GM18519 (cell line): ENCODE data around the gene TGFB1I1.
"Not testable (repeated sequence)": the region's sequence is repeated elsewhere in the genome, so short reads cannot be mapped to it uniquely, and the experiment has no call there.

ENCODE experiments used
- ATAC-seq: cut with Tn5 transposase; IDR thresholded peaks from one replicate; pipeline ENCODE4 v1.9.1; 2021; ENCODE audit warnings: mild to moderate bottlenecking, moderate library complexity; ENCODE audit not compliant: unreplicated experiment, low FRiP score

TGFB1I1 gene

DNA sequence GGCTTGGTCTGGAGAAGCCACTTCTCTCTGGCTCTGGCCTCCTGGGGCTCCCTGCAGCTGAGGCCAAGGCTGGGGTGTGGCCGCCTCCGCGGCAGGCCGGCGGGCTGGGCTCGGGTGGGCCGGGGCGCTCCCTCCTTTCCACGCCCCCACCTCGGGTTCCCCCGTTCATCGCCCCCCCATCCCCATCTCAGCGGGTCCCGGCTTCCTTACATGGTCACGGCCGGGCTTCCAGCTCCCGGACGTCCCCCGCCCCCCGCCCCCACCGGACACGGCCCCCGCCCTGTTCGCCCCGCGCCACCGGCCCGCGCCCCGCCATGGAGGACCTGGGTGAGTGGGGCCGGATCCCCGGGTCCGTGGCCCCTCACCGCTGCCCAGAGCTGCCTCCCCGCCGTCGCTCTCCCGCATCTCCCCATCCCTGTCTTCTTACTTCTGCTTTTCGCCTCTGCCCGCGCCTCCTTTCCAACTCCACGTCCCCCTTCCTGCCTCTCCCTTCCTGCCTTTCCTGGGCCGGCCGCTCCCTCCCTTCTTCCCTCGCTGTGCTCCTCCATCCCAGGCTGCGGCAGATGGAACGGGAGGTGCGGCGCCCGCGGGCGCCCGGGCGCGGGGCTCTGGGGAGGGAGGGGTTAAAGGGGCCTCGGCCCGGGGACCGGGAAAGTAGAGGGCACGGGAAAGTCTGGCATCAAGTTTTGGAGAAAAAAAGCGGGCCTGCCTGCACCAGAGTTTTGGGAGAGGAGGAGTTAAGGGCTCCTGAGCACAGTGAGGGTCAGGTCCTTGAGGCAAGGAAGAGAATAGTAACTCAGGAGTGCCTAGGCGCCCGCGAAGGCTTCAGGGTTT is at the start of gene TGFB1I1:
Gene TGFB1I1 (plus strand): TSS at position 278 of the 834 bp plus-strand sequence. CDS start 37 bp downstream, at position 315.
- ATAC-seq, result no peak

DNA sequence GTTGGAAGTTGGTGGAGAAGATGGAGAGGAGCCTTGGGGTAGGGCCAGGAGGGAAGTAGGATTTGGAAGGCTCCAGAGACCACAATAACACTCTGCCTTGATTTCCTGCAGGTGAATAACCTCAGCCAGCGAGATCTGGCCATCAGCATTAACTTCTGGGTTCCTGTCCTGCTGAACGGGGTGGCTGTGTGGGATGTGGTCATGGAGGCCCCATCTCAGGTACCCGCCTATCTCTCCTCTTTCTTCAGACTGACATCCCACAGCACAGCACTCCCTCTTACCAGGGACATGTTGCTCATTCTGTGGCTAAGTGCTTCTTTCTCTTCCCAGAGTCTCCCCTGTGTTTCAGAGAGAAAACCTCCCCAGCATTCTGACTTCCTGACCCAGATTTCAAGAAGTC is 48.7 kb upstream of the TGFB1I1 start:
- ATAC-seq, result no peak

DNA sequence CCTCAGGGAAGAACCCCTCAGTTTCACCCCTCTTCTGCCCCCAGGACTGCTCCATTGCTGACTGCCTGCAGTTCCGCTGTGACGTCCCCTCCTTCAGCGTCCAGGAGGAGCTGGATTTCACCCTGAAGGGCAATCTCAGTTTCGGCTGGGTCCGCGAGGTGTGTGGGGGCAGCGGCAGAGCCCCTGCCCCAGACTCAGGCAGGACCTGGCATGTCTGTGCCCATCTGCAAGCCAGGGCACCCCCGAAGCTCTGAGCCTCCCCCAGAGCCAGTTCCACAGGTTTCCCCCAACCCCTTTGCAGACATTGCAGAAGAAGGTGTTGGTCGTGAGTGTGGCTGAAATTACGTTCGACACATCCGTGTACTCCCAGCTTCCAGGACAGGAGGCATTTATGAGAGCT is 48.2 kb upstream of the TGFB1I1 start:
- ATAC-seq, result no peak

DNA sequence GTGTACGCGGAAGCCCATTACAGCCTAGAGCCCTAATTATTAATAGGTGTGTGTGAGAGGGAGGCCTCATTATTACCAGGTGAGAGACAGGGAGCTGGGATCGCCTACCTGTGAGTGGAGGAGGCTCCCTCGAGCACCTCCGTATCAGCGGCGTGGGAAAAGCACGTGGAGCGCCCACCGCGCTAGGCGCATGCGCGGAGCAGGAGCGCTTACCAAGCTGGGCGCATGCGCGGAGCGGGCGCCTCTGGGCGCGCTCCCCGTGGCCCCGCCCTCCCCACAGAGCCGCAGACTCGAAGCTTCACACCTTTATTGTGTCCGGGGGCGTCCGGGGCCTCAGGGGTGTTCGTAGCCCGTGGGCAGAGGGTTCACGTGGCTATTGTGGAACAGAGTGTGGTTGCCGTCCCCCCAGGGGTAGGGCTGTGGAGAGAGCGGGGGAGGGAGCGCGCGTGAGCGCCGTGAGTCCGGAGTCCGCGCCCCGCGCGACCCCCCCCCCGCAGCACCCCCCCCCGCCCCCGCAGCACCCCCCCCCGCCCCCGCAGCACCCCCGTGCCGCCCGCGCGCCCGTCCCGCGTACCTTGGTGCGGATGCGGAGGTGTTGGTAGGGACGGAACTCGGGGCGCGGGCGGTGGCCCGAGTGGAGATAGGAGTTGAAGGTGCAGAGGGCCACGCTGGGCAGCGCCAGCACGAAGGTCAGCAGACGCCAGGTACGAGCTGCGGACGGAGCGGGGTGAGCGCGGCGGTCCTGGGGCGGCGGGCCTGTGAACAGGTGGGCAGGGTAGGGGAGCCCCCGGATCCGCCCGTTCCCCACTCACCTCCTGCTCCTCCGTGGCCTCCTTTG is 44.3 kb upstream of the TGFB1I1 start:
- ATAC-seq, result no peak

DNA sequence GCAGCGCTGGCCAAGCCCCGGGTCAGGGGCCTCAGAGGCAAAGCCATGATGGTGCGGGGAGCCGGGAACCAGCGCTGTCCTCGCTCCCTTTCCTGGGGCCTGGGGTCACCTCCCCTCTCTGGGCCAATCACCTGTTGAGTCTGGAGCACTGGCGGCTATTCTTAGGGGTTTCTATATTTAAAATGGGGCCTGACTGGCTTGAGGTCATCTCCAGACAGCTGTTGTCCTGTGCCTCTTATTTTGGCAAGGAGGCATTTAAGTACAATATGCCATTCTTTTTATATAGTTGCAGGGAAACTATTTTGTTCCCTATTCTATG is 43.7 kb upstream of the TGFB1I1 start, which contains the start of gene COX6A2:
Gene COX6A2 (minus strand): TSS at position 82 of the 319 bp plus-strand sequence. CDS start 35 bp downstream, at position 47.
- no peak for ATAC-seq

DNA sequence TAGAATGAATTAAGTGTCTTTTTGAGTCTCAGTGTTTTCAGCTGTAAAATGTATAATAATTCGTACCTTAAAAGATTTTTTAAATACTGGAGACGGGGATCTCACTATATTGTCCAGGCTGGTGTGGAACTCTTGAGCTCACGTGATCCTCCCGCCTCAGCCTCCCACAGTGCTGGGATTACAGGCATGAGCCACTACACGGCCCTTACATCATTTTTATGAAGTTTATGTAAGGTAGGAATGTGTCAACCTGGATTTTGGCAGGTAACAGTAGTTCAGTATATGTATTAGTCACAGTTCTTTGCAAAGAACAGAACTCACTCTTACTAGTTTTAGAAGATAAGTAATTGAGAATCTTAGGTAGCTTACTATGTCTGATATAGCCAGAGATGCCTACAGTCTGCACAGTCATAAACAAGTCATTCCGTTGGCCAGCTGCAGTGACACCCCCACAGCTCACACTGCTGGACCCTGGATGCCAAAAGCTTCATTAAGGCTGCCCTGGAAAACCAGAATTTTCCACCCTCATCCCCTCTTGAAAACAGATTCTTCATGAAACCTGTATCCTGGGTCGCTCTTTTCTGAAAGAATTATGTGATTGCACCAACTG is 43.2 kb upstream of the TGFB1I1 start:
- ATAC-seq, result no peak

DNA sequence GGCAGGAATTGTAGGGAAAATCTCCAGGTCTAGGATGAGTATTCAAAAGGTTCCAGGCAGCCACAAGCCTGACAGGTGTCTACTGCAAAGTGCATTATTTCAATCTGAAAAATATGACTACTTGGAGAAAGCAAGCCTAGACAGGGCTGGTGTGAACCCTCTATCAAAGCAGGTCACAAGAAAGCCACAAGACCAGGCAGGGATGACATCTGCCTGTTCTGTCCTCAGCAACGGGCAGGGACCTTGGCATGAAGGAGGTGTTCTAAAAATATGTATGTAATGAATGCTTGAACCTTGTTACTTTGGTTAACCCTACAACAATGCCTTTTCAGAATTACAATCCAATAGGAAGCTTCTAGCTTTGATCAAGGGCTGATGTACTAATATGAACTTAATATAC is 42.6 kb upstream of the TGFB1I1 start:
- no peak for ATAC-seq

DNA sequence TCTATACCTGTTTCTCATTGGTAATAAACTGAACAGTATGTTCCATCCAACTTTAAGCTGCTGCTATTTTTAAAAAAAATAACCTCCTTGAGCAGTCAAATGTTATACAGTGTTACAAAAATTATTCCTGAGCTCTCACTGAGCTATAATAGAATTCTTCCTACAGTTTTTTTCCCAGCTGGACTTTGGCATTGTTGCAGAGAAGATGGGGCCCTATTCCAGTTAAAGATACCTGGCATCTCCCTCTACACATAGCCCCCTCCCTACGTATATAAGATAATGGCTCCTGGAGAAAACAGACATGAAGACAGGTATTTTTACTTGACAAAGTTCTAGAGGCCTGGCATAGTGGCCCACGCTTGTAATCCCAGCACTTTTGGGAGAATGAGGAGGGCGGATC is 42.2 kb upstream of the TGFB1I1 start:
- no peak for ATAC-seq

DNA sequence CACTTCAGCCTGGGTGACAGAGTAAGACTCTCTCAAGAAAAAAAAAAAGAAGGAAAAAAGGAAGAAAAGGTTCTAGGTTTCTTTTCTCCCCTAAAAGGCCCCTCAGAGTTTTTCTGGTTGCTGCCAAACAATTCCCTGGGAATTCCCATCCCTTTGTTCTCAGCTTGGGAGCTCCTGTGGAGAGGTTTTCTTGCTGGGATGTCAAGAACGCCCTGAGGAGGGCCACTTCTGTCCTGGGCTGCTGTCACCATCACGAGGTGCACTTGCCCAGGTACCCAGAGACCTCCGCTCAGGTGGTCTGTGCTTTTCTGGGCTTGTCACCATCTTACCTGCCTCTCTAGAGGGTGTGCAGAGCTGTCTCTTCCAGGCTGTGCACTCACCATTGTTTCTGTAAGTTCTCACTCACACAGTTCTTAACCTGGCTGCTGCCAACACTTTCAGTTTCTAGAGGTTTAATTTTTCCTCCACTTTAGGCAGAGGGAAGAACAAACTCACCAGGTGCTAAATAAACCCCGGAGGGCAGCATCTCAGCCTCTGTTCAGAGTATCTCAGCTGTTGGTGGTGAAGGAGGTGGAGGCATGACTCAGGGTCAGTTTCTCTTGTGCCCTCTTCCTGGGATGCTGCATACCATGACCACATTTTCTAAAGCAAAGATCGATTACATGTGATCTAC is 41.4 kb upstream of the TGFB1I1 start:
- no peak for ATAC-seq

DNA sequence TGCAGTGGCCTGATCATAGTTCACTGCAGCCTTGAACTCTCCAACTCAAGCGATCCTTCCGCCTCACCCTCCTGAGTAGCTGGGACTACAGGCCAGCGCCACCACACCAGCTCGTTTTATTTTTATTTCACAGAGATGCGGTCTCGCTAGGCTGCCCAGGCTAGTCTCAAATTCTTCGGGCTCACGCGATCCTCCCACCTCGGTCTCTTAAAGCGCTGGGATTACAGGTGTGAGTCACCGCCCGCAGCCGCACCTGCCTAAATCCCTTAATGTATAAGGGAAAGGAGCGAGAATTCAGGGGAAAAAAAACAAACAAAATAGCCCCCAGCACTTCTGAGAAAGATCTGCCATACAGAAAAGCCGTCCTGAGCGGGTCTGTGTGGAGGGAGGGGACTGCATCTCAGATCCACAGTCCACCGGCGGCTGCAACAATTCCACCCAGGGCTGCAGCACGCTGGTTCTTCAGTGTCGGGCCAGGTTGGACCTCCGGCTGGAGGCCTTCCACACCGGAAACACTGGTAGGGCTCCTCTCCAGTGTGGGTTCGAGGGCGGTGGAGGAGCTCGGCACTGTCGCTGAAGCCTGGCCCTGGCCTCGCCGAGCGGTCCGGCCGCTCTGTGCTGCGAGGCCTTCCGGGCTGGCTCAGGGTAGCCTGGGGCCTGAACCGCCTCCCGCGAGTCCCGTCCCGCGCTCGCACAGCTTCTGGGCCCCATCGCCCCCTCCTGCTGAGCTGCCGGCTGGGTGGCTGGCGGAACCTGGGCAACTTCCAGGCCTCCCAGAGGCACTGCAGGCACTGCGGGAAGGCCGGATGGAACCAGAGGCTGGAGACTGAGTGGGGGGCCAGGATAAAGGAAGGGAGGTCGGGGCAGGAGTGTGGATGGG is 36.4 kb upstream of the TGFB1I1 start:
- no peak for ATAC-seq

DNA sequence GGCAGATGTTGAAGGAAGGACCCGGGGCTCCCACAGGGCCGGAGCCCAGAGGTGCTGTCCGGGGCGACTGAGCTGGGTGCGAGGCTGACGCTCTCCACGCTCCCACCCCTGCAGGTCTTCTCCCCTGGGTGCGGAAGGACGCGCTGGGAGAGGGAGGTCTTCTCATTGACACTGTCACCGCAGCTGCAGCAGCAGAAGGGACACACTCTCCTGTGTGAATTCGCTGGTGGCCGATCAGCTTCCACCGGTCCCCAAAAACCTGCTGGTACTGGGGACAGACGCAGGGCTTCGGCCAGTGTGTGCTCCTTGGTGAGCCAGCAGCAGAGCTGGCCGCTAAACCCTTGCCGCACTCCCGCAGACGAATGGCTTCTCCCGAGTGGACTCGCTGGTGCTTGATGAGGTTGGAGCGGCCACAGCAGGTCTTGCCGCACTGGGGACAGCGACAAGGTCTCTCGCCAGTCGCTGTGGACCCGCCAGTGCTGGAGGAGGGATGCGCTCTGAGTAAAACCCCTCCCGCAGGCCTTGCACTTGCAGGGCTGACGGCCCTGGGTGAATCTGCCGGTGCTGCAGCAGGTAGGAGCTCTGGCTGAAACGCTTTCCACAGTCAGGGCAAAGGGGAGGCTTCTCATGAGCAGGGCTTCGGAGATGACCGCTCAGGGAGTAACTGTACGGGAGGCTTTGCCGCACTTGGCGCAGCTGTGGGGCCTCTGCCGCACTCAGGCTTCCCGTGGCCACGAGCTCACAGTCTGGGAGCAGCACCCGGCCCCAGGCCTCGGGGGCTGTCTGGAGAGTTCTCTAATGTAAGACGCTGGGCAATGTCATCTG is 35.5 kb upstream of the TGFB1I1 start:
- ATAC-seq, result no peak

DNA sequence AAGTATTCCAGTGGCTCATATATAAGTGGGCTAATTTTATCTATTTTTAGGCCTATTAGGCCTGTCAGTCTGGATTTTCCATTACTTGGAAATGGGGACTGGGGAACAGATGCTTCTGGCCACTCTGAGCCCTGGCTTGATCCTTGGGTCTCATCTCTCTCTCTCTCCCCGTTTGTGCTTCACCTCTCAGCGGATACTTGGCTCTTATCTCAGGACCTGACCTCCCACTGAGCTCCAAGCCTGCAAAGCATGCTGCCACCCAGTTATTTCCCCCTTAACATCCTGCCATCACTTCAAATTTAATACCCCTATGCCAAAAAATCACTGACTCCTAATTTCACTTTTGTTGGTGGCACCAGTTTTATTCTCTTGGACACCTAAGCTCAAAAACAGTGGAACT is 33.5 kb upstream of the TGFB1I1 start:
- no peak for ATAC-seq

DNA sequence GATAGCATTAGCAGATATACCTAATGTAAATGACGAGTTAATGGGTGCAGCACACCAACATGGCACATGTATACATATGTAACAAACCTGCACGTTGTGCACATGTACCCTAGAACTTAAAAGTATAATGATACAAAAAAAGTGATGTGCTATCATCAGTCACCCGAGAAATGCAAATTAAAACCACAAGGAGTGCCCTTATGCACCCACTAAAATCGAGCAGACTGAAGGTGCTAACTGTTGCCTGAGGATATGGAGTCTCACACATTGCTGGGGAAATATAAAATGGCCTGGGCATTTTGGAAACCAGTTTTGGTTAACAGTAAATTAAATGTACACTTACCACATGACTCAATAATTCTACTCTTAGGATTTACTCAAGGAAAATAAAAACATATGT is 32.9 kb upstream of the TGFB1I1 start:
- ATAC-seq, result not testable (repeated sequence)

DNA sequence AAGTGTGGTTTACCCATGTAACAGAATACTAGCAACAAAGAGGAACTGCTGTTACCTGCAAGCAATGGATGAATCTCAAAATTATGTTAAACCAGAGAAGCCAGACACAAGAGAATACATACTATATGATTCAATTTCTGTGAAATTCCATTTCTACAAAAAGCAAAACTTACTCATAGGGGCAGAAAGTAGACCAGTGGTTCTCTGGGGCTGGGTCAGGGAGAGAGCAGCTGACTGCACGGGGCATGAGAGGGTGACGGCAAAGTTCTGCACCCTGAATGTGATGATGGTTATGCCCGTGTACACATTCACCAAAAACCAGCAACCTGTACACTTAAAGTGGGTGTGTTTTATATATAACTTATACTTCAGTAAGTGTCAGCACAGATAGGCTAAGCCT is 32.4 kb upstream of the TGFB1I1 start:
- no peak for ATAC-seq

DNA sequence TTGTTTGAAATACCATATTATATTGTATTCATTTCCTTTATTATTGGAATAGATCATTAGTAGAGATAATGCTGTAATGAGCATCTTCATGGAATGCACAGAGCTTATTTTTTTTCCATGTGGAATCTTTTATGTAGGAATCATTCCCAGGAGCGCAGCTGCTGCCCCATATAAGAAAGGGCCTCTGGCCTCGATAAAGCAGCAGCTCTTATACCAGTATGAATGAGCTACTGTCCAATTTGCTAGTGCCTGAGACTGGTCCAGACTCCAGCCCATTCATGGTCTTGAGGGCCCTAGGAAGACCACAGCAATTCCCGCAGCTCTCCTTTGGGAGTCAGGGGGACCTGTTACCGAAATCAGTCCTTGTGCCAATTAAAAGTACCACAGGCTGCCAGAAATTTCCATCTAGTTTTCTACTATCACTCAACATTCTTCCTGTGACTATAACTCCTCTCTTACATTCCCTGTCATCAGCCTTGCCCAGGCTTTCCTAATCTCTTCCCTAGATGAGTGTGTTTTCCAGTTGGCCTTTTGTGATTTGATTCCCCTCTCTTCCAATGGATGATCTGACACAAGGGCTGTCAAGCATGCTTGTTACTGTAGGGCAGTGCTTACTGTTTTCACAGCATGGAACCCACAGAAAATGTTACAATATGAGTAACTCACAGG is 31.3 kb upstream of the TGFB1I1 start:
- ATAC-seq, result no peak

DNA sequence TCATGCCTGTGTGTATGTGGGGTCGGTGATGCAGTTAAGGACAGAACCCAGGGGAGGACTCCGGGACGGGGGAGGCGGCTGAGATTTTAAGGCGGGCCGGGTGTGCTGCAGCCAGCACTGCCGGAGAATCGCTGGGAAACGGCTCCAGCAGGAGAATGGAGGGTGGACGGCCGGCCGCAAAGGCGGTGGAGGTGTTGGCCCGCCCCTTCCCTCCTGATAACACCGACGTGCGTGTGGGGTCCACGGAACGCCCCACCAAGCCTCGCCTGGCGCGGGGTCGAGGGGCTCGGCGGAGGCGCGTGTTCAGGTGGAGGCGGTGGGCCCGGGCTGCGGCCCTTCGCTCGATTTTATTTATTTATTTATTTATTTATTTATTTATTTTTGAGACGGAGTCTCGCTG is 30.0 kb upstream of the TGFB1I1 start:
- ATAC-seq, result no peak

DNA sequence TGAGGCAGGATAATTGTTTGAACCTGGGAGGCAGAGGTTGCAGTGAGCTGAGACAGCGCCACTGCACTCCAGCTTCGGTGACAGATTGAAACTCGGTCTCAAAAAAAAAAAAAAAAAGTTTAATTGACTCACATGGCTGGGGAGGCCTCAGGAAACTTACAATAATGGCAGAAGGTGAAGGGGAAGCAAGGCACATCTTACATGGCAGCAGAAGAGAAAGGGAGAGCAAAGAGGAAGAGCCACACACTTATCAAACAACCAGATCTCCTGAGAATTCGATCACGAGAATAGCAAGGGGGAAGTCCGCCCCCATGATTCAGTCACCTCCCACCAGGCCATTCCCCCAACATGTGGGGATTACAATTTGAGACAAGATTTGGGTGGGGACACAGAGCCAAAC is 26.0 kb upstream of the TGFB1I1 start:
- ATAC-seq, result not testable (repeated sequence)

DNA sequence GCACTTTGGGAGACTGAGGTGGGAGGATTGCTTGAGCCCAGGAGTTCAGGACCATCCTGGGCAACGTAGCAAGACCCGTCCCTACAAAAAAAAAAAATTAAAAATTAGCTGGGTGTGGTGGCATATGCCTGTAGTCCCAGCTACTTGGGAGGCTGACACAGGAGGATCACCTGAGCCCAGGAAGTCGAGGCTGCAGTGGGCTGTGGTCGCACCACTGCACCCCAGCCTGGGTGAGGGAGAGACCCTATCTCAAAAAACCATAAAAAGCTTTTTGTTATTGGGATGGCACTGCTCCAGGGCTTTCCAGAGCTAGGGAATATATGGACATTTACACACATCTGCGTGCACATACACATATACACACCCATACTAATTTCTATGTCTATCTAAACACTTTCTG is 20.8 kb upstream of the TGFB1I1 start:
- ATAC-seq, result no peak
